ENCODE measurements around the gene INSM2.

The INSM2 gene

DNA sequence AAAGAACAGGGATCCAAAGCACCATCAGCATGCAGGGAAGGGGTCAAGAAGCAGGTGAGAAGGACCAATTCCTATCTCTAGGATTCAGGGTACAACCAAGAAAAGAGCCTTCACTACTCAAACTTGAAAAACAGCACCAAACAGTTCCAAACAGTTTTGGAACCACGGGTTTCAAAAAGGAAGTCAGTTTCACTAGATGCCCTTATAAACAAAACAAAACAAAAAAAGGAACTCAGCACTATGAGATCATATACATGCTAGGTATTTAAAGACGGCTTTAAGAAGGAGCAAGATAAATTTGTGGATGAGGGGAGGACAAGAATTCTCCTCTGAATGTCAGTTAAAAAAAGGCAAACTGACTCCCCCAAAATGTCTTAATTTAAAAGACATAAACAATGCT, 6.0 kb downstream of the INSM2 start:
- Histone ChIP-seq H3K4me3 (no peak overlapping the region), H3K27ac (no peak overlapping the region)
- DNase-seq (ENCODE audit: low spot score) = no peak
- TF ChIP-seq, protein P1, sequence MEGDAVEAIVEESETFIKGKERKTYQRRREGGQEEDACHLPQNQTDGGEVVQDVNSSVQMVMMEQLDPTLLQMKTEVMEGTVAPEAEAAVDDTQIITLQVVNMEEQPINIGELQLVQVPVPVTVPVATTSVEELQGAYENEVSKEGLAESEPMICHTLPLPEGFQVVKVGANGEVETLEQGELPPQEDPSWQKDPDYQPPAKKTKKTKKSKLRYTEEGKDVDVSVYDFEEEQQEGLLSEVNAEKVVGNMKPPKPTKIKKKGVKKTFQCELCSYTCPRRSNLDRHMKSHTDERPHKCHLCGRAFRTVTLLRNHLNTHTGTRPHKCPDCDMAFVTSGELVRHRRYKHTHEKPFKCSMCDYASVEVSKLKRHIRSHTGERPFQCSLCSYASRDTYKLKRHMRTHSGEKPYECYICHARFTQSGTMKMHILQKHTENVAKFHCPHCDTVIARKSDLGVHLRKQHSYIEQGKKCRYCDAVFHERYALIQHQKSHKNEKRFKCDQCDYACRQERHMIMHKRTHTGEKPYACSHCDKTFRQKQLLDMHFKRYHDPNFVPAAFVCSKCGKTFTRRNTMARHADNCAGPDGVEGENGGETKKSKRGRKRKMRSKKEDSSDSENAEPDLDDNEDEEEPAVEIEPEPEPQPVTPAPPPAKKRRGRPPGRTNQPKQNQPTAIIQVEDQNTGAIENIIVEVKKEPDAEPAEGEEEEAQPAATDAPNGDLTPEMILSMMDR (IDR thresholded peaks at IDR 0.05) = no peak

DNA sequence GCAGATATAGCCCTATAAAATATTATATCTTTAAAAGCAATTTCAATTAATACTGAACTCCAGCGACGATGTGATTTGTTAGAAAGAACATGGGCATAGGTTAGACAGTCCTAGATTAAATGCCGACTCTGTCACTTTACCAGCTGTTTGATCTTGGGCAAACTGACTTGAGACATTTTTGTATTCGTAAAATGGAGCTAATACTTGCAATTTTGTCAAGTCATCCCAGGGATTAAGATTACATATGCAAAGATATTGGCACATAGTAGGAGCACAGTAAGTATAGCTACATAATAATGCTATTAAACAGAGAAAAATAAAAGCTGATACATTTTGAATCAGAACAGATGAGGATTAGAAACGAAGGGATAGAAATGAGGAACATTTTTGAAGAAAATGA, 9.0 kb downstream of the INSM2 start:
- TF ChIP-seq, protein P1 (IDR thresholded peaks at IDR 0.05) = no peak
- Histone ChIP-seq H3K27ac (no peak overlapping the region), H3K4me3 (no peak overlapping the region)
- no peak for DNase-seq (ENCODE audit: low spot score)

DNA sequence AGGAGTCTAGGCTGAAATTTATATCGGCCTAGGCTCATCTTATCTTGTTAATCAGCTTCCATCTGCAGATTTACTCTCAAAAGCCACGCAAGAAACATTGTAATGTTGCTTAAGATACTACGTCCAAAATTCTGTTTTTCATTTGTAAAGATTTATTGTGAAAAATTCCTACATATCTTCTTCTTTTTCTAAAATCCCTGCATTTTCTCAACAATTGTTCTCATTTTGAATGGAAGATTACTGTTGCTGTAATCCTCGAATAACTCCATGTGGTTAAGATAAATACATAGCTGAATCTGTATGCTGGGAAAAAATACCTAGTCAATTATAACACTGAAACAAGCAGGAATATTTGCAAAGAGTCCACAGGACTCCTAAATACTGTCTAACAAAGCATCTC, 15.6 kb downstream of the INSM2 start:
- DNase-seq (ENCODE audit: low spot score) = no peak
- Histone ChIP-seq H3K27ac (no peak overlapping the region), H3K4me3 (no peak overlapping the region)
- TF ChIP-seq, protein P1 (IDR thresholded peaks at IDR 0.05) = no peak

DNA sequence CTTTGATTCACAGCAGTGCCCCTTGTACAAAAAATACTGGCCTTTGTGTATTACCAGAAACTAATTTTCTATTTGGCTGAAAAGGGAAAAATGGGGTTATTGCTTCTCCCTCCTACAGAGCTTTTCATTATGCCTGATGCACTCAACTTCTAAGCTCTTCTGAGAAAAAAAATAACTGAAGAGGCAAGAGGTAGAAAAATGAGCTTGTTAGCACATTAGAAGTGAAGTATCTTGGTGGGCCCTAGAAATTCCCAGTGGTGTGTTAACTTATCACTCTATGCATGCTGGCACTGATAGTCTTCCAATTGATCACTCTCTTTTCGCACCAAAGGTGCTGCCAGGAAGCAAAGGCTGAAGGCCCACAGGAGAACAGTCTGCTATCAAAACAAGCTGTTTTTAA, 17.1 kb downstream of the INSM2 start:
- no peak overlapping the region for H3K4me3 ChIP-seq
- no peak overlapping the region for H3K27ac ChIP-seq
- TF ChIP-seq, protein P1 (IDR thresholded peaks at IDR 0.05) = no peak
- DNase-seq (ENCODE audit: low spot score) = no peak

DNA sequence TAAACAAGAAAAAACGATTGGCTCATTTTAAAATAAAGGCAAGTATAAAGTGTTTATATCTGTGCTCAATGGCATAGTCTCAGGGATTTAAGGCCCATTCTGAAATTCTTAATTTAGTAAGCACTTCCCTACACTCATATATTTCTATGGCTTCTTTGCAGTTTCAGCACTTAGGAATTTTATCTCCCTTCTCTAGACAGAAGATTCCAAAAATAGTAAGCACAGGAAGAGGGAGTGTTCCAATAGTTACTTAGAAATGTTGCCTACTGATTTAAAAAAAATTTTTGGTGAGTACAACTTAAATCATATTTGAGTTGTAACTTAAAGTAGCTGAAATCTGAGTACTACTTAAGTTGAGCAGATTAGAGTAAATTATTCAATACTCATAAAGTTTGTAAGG, 19.8 kb downstream of the INSM2 start:
- DNase-seq (ENCODE audit: low spot score) = no peak
- no peak overlapping the region for H3K27ac ChIP-seq
- TF ChIP-seq, protein P1 (IDR thresholded peaks at IDR 0.05) = no peak
- H3K4me3 ChIP-seq = no peak overlapping the region

DNA sequence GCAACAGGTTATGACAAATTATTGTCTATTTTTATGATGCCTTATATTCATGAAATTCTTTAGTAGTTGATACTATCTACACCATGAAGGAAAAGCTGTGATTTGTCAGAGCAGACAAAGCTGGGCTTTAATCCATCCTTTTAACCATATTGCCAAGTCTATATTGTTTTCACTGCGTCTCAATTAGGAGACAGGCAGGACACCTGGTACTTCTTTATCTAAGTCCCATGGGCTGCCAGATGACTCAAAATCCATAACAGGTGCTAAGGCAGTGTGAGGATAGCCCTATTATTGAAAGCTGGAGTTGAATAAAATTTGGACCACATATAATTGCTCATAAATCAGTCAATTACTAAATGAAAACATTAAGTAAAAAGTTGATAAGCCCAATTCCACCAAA, 22.6 kb downstream of the INSM2 start:
- TF ChIP-seq, protein P1 (IDR thresholded peaks at IDR 0.05) = no peak
- Histone ChIP-seq H3K27ac (no peak overlapping the region), H3K4me3 (no peak overlapping the region)
- no peak for DNase-seq (ENCODE audit: low spot score)

DNA sequence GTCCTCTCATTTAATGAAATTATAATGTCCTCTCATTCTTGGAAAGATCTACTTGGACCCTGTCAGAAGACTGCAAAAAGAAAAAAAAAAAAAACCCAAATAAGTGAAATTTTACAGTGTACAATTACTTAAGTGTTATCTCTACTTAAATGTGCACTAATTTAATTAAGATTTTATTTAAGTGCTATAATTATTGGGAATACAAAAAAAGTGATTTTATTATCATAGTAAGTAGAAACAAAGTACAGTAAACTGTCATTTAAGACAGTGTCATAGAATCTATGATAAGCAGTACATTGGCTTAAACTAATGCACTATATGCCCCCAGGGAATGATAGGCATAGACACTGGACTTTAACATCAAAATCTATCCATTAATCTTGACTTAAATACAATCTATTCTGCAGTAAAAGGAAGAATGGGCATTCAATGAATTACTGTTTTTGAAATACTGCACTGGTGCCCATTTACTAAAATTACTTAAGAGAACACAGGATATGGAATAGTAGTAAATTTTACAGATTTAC, 23.3 kb downstream of the INSM2 start:
- Histone ChIP-seq H3K4me3 (no peak overlapping the region), H3K27ac (no peak overlapping the region)
- TF ChIP-seq, protein P1 (IDR thresholded peaks at IDR 0.05) = no peak
- DNase-seq (ENCODE audit: low spot score) = no peak

Data from coronary artery (tissue), 2 donors.